GM12878 (cell line): ENCODE data around the gene CFAP141. TPM values are rescaled to one million over a fixed set of nuclear protein-coding genes. Genes with fewer than 3 reads are reported as not detected.
A peak's percentile ranks its signal among the peaks of the same experiment; 100 is the strongest.

Source experiments
- ATF7 ChIP-seq: fragments of 450-650 bp; IDR thresholded peaks from 2 replicates; pipeline ENCODE4 v1.6.1; 2016; ENCODE audit warnings: low read depth, mild to moderate bottlenecking
- CHD4 ChIP-seq: fragments of 200-600 bp; sonication (generic); IDR thresholded peaks from 2 replicates; pipeline ENCODE4 v1.6.1; 2016; ENCODE audit warnings: mild to moderate bottlenecking
- ETV6 ChIP-seq, 2 experiments: fragments of 450-650 bp in 1 of 2; IDR thresholded peaks in 1 of 2; conservative IDR thresholded peaks in 1 of 2; 2 replicates each; pipeline ENCODE4 v1.6.1; 2014; ENCODE audit warnings: antibody characterized with exemption in 1 of 2, borderline replicate concordance in 1 of 2, low read depth in 1 of 2, mild to moderate bottlenecking in 1 of 2, moderate library complexity in 1 of 2
- IKZF1 ChIP-seq: fragments of 450-650 bp; conservative IDR thresholded peaks from 2 replicates; pipeline ENCODE4 v1.6.1; 2017; ENCODE audit warnings: antibody characterized with exemption, mild to moderate bottlenecking
- IKZF2 ChIP-seq, 2 experiments: fragments of 450-650 bp; IDR thresholded peaks; 2 replicates each; pipeline ENCODE4 v1.6.1; 2017; ENCODE audit warnings: mild to moderate bottlenecking in 2 of 2, moderate library complexity in 2 of 2
- IRF4 ChIP-seq: IDR thresholded peaks from 2 replicates; pipeline ENCODE4 v1.6.1; 2011; ENCODE audit warnings: low read depth, low read length
- NFYA ChIP-seq: IDR thresholded peaks from 2 replicates; pipeline ENCODE4 v1.6.1; 2011; ENCODE audit warnings: low read depth, mild to moderate bottlenecking, low read length, improper control_type of control experiment, borderline replicate concordance
- PAX8 ChIP-seq: fragments of 450-650 bp; IDR thresholded peaks from 2 replicates; pipeline ENCODE4 v1.6.1; 2017; ENCODE audit warnings: mild to moderate bottlenecking, moderate library complexity
- RCOR1 ChIP-seq: conservative IDR thresholded peaks from 2 replicates; pipeline ENCODE4 v1.6.1; 2012; ENCODE audit warnings: low read depth, low read length, improper control_type of control experiment
- REST ChIP-seq: IDR thresholded peaks from 2 replicates; pipeline ENCODE4 v1.6.1; 2012; ENCODE audit warnings: mild to moderate bottlenecking, low read depth, low read length
- SPI1 ChIP-seq: IDR thresholded peaks from 2 replicates; pipeline ENCODE4 v1.6.1; 2011; ENCODE audit warnings: low read depth, mild to moderate bottlenecking, low read length, moderate library complexity, borderline replicate concordance; ENCODE audit not compliant: insufficient read depth
- TCF3 ChIP-seq: IDR thresholded peaks from 2 replicates; pipeline ENCODE4 v1.6.1; 2012; ENCODE audit warnings: low read depth, mild to moderate bottlenecking, low read length, borderline replicate concordance; ENCODE audit not compliant: insufficient read depth
- WRNIP1 ChIP-seq: IDR thresholded peaks from 2 replicates; pipeline ENCODE4 v1.6.1; 2011; ENCODE audit warnings: low read depth, low read length, improper control_type of control experiment, borderline replicate concordance
- ZBTB11 ChIP-seq: fragments of 450-650 bp; formaldehyde crosslinking; IDR thresholded peaks from 2 replicates; pipeline ENCODE4 v1.5.0; 2022; ENCODE audit warnings: mild to moderate bottlenecking, missing genetic modification characterization
- ZBTB40 ChIP-seq: fragments of 450-650 bp; IDR thresholded peaks from 2 replicates; pipeline ENCODE4 v1.6.1; 2016; ENCODE audit warnings: mild to moderate bottlenecking, moderate library complexity, borderline replicate concordance
- ZNF207 ChIP-seq: fragments of 450-650 bp; IDR thresholded peaks from 2 replicates; pipeline ENCODE4 v1.6.1; 2014; ENCODE audit warnings: antibody characterized with exemption, mild to moderate bottlenecking, borderline replicate concordance
- ZNF274 ChIP-seq: IDR thresholded peaks from one replicate; pipeline ENCODE4 v1.8.0; 2011; ENCODE audit not compliant: insufficient read length, insufficient read depth
- ZZZ3 ChIP-seq: IDR thresholded peaks from 2 replicates; pipeline ENCODE4 v1.6.1; 2011; ENCODE audit warnings: low read depth; ENCODE audit not compliant: control insufficient read depth, insufficient read length
- polyA plus RNA-seq, 11 experiments: library from polyadenylated mRNA; depleted of rRNA in 4 of 11; unstranded in 6 of 11; stranded (reverse) in 5 of 11; fragments of >200 nt; fragmentation: Nextera tagmentation in 4 of 11; fragmentation: Illumina TruSeq in 1 of 11; extraction: Ambion mirVana in 4 of 11; extraction: Trizol in 1 of 11; gene quantifications; 1 replicate in 1 of 11; 2 replicates in 10 of 11; pipeline versions ENCODE4 v1.2.1 to v1.2.3, GENCODE V29; 2011 to 2016; ENCODE audit warnings: inconsistent platforms in 2 of 11, missing spikeins in 2 of 11, low read depth in 1 of 11
- total RNA-seq, 4 experiments: library from RNA; depleted of rRNA in 3 of 4; stranded (reverse); fragments of >200 nt in 3 of 4; fragmentation: Illumina TruSeq in 1 of 4; extraction: Trizol in 1 of 4; gene quantifications; 2 replicates each; pipeline versions ENCODE4 v1.2.1 to v1.2.3, GENCODE V29; 2013 to 2021

CFAP141 gene
- total and polyA plus RNA-seq, 10 of the 15 experiments (the other 5 are each of a cell fraction or from before 2014, with no cell fraction given), result not detected

- TF ChIP-seq ZBTB40 (peak; percentile 70; the same call in 1 of the 2 replicates), REST (peak; percentile 45; the same call in 1 of the 2 replicates), PAX8 (peak; percentile 93), WRNIP1 (no peak), NFYA (no peak), ETV6 (conservative IDR thresholded peaks at IDR 0.05 in 1 of 2, IDR thresholded peaks at IDR 0.05 in 1 of 2; ENCODE audit: borderline replicate concordance in 1 of 2, low read depth in 1 of 2) (no peak; a peak in 1 of 4 replicates), RCOR1 (0 out of 2 replicates have a peak, but pooled peaks have one; percentile 60), ZNF274 (no peak), ATF7 (peak; percentile 45; the same call in 1 of the 2 replicates), CHD4 (no peak), ZZZ3 (no peak), ZBTB11 (CRISPR knock-in tag) (no peak), ZNF207 (peak; percentile 89; the same call in 1 of the 2 replicates), IRF4 (no peak), SPI1 (peak; percentile 87), IKZF2 (IDR thresholded peaks at IDR 0.05) (peak; percentile 82 to 87), IKZF1 (peak; percentile 95), TCF3 (no peak)
Measured at GRCh38 chr1:154220071-154220969, 14.2 kb upstream of the CFAP141 start, which contains the start of gene UBAP2L (continued).
